Right ventricle myocardium superior (tissue), 1 donor: ENCODE data around the gene DIAPH3. TPM values are rescaled to one million over a fixed set of nuclear protein-coding genes. Genes with fewer than 3 reads are reported as not detected.
A peak's percentile ranks its signal among the peaks of the same experiment; 100 is the strongest.

Source experiments
- ATAC-seq: fragments of 200-7000 bp; cut with Tn5 transposase; one replicate; pipeline ENCODE4 v1.9.1; 2020; ENCODE audit warnings: mild to moderate bottlenecking; ENCODE audit not compliant: poor library complexity
- DNase-seq: peaks from one replicate; pipeline ENCODE4 v3.0.0-alpha.2; 2020
- intact Hi-C: fragments of 100-400 bp; cut with DNase I; formaldehyde crosslinking; loops from one replicate; pipeline ENCODE4 v1.11.2; 2022
- total RNA-seq: library from RNA; stranded (reverse); fragmentation: NEBNext Ultra II Directional; extraction: Animal tissue kit (Norgen Biotek cat#: 25700); gene quantifications from one replicate; pipeline ENCODE4 v1.2.1, GENCODE V29; 2021
- donor health status: DM: no; HTN: yes; CAD: no; lungs with severe emphysema.

Gene DIAPH3
- total RNA-seq, 1 donor from 2014 or later, result 0.32 TPM

DNA sequence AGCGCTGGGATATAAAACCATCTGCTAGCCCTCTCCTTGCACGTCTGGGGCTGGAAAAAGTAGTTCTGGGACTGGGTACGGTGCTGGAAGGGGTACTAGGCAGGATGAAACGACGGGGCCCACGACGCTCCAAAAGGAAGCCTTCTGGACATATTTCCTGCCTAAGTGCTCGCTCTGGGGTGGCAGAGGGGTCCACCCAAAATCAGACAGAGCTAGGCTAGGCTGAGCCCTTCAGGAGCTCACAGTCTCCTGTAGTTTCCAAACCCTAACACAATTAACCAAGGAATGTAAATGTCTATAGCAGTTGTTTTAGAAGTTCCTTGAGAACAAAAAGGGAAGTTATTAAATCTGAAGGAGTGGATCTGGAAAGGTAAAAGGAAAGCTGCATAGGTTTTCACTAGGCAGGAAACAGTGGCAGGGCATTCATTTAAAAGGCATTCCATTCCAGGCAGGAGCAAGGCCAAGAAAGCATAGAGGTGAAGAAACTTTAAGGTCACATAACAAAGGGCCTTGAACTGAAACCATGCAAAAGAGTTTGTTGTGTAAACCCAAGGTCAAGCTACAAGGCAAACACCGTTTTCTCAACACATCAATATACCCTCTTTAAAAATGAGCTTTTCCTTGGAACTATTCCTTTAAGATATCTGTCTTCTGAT, 634 bp upstream of the DIAPH3 start:
- DNase-seq (no peak), ATAC-seq (peak; percentile 67)
- intact Hi-C loops, result loop anchor here (10.0 kb wide), 1 partner anchor 260 kb away; no protein-coding TSS in a partner anchor

DNA sequence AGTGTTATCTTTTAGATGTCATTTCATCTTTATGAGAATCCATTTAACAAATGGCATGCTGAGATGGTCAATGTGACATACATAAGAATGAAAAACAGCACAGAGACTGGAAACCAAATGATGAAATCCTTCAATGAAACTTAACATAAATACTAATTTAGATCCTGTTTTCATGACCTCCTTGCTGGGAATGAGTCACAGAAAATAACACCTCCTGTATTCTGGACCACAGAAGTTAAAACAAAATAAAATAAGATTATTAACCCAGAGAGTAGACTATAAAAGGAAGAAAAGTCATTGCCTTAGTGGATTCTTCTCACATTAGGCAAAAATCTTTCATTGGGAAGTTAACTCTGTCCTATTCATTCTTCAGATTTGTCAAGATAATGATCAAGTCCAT, 1.6 kb downstream of the DIAPH3 start:
- intact Hi-C loops, result loop anchor here (10.0 kb wide), 1 partner anchor 263 kb away; no protein-coding TSS in a partner anchor
- ATAC-seq, result no peak
- DNase-seq, result no peak

DNA sequence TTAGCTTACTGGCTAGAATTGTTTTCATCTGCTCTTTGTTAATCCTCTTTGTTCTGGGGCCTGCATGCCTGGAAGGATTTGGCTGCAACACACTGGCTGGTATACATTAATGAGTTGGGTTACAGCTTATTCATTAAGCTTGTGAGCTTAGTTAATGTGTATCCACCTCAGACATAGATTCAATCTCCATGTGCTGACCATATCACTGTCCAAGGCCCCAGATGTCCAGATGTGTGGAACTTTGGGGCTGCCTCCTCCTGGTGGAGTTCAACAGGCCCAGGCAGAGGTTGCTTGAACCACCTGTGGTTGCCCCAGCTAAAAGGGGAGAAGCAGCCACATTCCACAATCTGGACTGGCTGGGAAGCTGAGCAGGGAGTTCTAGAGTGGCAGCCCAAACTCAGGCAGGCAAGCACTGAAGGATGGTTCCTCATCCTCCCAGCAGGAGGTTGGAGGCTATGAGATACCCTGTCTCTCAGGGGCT, 5.4 kb downstream of the DIAPH3 start:
- ATAC-seq (no peak), DNase-seq (no peak)
- intact Hi-C loops, result no loop called here

DNA sequence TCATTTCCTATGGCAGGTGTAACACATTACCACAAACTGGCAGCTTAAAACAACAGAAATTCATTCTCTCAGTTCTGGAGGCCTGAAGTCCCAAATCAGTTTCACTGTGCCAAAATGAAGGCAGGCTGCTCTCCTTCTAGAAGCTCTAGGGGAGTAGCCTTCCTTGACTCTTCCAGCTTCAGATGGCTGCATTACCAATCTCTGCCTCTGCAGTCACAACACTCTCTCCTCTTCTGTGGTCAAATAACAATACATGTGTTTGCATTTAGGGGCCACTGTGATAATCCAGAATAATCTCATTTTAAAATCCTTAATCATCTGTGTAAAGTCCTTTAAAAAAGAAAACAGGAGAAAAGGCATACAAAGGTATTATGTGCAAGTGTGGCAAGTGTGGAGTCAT, 7.8 kb downstream of the DIAPH3 start:
- no peak for ATAC-seq
- intact Hi-C loops, result no loop called here
- DNase-seq, result no peak

DNA sequence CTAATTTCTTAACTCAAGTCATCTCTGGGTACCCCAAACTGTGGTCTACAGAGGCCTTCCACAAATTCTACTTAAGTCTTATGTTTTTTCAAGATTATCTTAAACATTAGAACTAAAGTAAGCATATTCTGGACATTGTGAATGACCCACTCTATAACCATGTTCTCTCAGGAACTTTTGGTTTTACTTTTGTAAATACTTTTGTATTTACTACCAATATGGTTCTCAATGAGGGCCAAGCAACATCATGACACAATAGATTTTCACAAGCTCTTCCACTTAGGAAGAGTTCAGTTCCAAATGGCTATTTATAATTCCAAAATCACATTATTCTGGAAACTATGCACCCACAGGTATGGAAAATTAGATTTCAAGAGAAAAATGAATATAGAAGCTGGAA, 10.8 kb downstream of the DIAPH3 start:
- DNase-seq (no peak), ATAC-seq (no peak)
- intact Hi-C loops, result no loop called here

DNA sequence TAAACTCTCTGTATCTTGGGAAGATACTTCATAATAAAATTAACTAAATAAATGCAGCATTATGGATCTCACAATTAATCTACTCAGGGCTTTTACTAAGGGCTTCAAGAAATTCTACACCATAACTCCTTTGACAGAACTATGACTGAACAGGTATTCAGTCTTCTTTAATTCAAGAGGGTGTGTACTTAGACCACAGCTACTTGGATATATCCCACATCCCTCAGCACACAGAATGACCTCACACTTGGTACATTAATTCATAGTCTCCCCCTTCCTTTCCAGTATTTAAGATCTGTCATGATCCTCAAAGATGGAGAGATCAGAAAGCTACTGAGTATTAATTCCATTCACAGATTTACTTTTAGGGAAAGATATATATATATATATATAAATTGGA, 11.6 kb downstream of the DIAPH3 start:
- intact Hi-C loops, result no loop called here
- DNase-seq (no peak), ATAC-seq (no peak)

DNA sequence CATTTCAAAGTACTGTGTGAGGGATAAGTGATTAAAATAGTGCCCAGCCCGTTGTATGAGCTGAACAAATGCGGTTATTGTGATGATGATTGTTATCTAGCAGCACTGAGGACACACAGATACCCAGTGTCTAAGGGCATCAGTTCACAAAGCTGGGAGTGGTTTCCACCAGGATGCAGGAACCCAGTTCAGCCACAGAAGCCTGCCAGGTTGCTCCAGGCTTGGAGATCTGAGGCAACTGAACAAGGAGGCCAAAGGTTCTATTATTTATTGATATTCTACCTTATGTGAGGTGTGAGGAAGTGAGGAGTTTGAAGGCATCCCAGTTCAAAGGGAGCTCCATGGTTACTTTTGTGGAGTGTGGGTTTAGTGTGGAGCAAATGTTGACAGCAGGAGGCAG, 13.2 kb downstream of the DIAPH3 start:
- intact Hi-C loops, result no loop called here
- DNase-seq, result no peak
- no peak for ATAC-seq

DNA sequence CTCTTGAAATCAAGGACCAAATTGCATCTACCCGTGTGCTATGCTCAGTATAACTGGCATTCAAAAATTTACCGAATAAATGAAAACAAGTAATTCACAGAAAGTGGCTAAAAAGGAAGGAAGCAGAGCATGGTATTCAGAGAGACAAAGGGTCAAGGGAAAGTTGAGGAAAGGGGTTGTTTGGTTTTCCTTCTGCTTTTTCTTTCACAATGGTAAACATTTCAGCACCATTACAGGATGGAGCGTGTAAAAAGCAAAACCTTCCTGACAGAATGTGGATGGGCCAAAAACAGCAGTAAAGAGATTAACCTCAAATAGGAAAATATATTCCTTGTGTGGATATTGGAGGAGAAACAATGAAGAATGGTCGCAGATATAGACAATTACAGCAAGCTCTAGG, 14.8 kb downstream of the DIAPH3 start:
- ATAC-seq (no peak), DNase-seq (no peak)
- intact Hi-C loops, result no loop called here

DNA sequence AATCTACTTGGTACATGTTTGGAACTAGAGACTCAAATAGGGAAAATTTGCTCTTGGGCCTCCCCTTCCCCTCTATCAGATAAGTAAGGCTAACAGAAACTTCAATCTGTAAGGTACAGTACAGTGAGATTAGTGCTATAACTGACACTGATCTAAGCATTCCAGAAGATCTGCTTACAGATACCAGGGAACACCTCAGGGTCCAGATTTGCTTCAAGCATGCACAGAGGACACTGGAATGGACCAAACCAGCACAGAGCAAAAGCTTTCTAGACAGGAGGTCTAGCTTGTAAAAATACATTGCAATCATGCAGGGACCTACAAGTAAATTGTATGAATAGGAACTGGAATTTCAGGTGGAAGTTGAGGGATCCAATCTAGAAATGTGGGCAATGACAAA, 16.4 kb downstream of the DIAPH3 start:
- DNase-seq, result no peak
- ATAC-seq, result no peak
- intact Hi-C loops, result no loop called here

DNA sequence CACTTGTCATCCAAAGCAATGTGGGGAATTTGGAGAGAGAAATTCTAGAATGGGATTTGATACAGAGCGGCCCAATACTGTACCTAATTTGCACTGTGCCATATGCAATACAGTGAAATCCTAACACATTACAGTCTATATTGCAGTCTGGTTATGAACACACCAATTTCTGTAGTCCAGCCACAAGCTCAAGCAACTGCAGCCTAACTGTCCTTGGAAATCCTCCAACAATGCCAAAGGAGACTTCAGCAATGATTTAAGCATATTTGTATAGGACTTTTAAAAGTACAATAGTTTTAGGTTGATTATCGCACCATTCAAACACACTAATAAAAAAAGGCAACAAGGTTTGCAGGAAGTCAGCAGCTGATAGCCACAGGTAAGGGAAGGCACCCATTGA, 17.3 kb downstream of the DIAPH3 start:
- DNase-seq, result no peak
- intact Hi-C loops, result no loop called here
- no peak for ATAC-seq

DNA sequence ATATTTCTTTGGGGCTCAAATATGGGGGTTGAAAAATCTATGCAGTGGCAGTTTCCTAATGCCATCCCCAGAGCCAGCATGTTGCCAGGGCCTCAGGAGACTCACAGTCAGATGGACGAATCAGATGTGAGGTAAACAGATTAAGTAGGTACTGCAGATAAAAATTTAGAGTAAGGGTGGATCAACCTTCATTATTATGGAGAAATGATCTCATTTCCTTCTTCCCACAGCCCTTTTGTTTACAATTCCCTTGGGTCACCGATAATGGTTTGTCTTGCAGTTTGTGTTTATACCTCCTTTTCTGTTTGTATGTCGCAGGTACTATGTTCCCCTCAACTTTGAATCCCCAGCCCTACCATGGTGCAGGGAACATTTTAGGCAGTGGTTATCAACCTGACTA, 20.0 kb downstream of the DIAPH3 start:
- DNase-seq, result no peak
- intact Hi-C loops, result no loop called here
- ATAC-seq, result no peak

DNA sequence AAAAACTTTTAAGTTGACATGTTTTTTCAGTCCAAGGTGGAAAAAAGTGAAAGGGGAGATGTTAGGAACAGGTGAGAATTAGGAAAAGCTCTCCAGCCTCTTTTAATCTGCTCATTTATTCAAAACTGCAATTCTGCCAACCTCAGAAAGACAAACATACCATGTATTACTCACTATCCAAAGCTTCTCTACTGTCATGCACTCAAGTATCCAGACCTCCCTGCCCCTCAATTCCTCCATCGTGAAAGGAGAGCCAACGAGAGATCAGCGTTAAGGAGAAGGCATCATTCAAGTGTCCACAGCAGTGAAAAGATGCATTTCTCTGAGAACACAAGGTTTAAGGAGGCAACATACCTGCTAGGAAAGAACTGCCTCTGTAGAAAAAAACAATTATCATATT, 24.5 kb downstream of the DIAPH3 start:
- ATAC-seq (no peak), DNase-seq (no peak)
- intact Hi-C loops, result no loop called here

DNA sequence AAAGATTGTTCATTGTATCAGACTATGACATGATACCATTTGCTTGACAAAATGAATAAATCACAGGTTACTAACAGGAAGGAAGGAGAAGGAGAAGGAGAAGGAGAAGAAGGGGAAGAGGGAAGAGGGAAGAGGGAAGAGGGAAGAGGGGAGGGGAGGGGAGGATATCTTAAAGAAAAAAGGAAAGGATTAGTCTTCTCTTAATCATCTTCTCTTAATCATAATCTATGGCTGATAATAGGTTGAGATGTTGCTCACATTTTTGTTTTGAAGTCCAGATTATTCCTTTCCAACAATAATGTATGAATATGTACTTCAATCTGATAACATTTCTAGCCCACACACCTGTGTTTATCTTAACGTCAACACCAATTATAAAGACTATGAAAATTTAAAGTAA, 25.1 kb downstream of the DIAPH3 start:
- no peak for DNase-seq
- ATAC-seq, result no peak
- intact Hi-C loops, result no loop called here

DNA sequence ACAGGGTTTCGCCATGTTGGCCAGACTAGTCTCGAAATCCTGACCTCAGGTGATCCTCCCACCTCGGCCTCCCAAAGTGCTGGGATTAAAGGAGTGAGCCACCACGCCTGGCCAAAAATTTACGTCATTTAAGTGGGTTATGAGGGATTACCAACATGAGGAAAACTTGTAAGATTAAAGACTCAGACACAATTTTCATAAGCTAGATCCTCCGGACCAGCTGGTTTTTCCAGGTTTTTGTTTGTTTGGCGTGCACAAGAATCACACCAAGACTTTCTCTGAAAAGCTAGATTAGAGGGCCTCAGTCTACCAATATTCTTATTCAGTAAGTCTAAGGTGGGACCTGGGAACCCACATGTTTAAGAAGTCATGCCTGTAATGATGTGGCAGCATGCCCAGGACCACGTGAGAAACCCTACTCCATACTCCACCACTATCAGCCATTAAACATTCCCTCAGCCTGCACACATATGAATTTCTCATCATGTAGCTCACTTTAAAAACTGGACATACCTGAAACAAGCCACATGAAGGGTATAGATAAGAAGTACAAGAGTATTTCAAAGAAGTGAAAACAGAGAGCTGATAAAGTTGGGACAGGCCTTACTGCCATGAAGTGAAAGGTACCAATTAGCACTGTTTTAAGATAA, 25.7 kb downstream of the DIAPH3 start:
- intact Hi-C loops, result no loop called here
- no peak for ATAC-seq
- no peak for DNase-seq

DNA sequence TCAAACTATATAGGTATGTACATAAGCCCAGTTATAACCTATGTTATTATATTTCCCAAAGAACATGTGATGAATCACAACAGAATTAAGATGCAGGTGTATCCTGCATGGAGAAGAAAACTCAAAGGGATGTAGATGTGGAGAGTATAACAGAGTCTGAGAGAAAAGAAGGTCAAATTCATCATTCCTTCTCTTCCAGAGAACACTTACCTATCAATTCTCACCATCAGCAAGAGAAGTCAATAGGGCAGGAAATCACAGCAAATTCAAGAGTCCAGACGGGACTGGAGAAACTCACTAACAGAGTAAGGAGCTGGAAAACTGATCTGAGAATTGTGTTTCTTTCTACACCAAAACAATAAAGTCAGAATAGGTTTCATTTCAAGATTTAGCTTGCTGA, 28.4 kb downstream of the DIAPH3 start:
- no peak for DNase-seq
- no peak for ATAC-seq
- intact Hi-C loops, result no loop called here

DNA sequence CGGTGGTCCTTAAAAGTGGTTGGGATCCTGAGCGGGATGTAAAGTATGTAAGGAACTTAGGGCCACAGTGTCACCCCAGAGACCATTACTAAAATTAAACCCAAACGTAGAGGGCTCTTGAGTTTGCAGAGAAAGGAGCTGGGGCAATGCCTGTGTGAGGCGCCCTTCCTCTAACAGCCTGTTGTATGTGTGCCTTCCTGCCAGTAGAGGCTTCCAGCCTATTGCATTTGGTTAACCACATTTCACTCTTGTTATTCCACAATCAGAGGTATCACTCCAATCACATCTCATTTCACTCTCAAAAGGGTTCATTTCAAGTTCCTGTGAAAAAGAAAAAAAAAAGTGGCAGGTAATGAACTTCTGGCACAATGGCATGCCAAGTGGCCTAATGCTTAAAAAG, 29.4 kb downstream of the DIAPH3 start:
- DNase-seq (no peak), ATAC-seq (no peak)
- intact Hi-C loops, result no loop called here

DNA sequence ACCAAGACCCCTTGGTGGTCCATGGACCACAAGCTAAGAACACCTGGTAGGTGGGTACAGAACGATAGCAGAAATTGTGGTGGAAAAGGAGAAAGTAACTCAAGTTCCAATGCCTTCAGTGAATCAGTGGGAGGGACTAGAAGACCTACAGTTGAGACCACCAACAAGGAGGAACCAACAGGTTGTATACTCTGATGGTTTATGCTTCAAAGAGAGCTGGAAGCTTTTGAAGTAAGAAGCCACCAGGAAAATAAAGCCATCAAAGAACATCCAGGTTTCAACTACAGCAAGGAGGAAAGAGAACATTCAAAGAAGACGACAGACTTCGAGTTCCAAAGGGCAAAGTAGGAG, 42.4 kb downstream of the DIAPH3 start:
- ATAC-seq (no peak), DNase-seq (no peak)
- intact Hi-C loops, result no loop called here

DNA sequence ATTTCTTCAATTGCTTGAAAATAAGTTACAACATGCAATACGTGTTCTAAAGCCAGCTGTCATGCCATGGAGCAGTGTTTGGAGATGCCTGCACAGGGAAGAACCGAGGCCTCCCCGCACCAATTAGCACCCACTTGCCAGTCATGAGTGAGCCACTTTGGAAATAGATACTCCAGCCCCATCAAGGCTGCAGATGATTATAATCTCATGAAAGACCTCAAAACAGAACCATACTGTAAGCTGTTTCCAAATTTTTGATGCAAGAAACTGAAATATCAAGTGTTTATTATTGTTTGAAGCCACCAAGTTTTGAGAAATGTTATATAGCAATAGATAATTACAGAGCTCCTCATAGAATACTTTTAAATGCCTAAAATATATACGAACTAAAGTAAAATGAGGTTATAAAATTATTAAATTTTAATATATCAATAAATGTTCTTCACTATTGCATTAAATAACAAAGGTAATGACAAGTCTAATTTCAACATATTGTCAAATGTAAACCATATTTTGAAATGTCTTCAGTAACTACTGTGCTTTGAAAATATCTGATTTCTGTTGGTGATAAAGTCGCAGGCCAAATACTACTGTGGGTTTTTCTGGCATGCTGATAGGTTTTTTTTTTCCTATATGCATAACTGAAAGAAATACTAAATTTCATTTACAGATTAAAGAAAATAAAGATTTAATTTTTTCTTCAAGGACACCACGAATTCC, 43.0 kb downstream of the DIAPH3 start:
- ATAC-seq (no peak), DNase-seq (no peak)
- intact Hi-C loops, result no loop called here

DNA sequence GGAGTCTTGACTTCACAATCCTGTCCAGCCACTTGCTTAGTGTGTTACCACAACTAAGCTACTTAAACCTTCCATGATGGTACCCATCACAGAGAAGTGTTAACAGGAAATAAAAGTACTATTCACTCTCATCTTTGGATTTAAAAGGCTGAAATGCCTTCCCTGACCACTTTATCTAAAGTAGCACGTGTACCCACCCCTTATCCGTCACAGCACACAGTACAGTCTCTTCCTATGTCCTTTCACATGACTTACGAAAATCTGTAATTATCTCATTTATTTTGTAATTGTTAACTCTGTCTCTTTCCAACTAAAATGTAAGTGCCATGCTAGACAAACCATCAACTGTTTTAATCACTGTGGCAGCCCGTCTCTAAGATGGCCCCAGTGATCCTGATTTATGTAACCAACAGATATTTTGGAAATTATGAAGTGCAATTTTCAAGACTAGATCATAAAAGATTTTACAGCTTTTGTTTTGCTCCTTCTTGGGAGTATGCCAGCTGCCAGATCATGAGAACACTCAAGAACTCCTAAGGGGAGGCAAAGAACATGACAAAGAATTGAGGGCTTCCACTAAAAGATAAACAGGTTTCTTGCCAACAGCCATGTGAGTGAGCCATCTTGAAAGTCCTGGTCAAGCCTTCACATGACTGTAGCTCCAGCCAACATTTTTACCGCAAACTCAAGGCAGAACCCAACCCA, 44.9 kb downstream of the DIAPH3 start:
- intact Hi-C loops, result no loop called here
- DNase-seq (no peak), ATAC-seq (no peak)
